ENCODE results near the gene UBN2.

The UBN2 gene

GRCh38 chr7:139354729-139355128 is 123.7 kb downstream of the UBN2 start:
- H2AFZ ChIP-seq (ENCODE audit: low read depth, low read length, severe bottlenecking): no peak overlapping the region
- H3K27me3 ChIP-seq (ENCODE audit: low read length): no peaks in the 10 kb centered on the region
- peaks cover 20% of the 10 kb centered on the region for H3F3A ChIP-seq (ENCODE audit: insufficient read depth)
- H3K9ac ChIP-seq (ENCODE audit: low read length): no peak overlapping the region
- peaks cover 16% of the 10 kb centered on the region for H3K79me2 ChIP-seq (ENCODE audit: insufficient read depth, low read length)
- H4K20me1 ChIP-seq (ENCODE audit: low read depth, low read length): no peaks in the 10 kb centered on the region
- no peak overlapping the region for H3K27ac ChIP-seq (ENCODE audit: low read depth, low read length)
- no peak overlapping the region for H3K4me3 ChIP-seq (ENCODE audit: insufficient read depth, low read length, poor library complexity, severe bottlenecking)
- no peaks in the 10 kb centered on the region for H3K9me2 ChIP-seq (replicated peaks; ENCODE audit: insufficient read depth, low read length)
- TF ChIP-seq EZH2phosphoT487 (conservative IDR thresholded peaks at IDR 0.05; ENCODE audit: low read length): no peak
- TF ChIP-seq CTCF (IDR thresholded peaks at IDR 0.05; ENCODE audit: insufficient read depth, low read length, poor library complexity, severe bottlenecking): no peak
- no peaks in the 10 kb centered on the region for H3K9me3 ChIP-seq (ENCODE audit: insufficient read depth, low read length)
- no peak overlapping the region for H3K4me2 ChIP-seq (ENCODE audit: low read depth, low read length, poor library complexity, severe bottlenecking)
- no peaks in the 10 kb centered on the region for H3K36me3 ChIP-seq (ENCODE audit: low read length)

DNA sequence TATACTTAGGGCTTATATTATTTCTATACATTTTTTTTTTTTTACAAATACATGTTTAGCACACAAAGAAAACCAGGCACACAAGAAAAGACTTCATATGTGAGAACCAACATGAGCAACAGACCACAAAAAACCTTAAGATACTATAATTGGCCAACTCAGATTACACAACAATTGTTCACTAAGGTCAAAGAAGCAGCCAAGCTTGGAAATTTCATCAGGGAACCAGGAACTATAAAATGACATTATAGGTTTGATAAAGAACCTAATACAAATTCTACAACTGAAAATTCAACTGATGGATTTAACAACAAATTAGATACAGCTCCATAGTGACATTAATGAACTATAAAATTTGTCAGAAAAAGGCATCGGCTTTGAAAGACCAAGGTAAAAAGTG is 124.3 kb downstream of the UBN2 start:
- no peak overlapping the region for H2AFZ ChIP-seq (ENCODE audit: low read depth, low read length, severe bottlenecking)
- H3K4me3 ChIP-seq (ENCODE audit: insufficient read depth, low read length, poor library complexity, severe bottlenecking): no peak overlapping the region
- H3K9me3 ChIP-seq (ENCODE audit: insufficient read depth, low read length): no peaks in the 10 kb centered on the region
- no peaks in the 10 kb centered on the region for H3K27me3 ChIP-seq (ENCODE audit: low read length)
- H3K9ac ChIP-seq (ENCODE audit: low read length): no peak overlapping the region
- TF ChIP-seq CTCF (IDR thresholded peaks at IDR 0.05; ENCODE audit: insufficient read depth, low read length, poor library complexity, severe bottlenecking): no peak
- TF ChIP-seq EZH2phosphoT487 (conservative IDR thresholded peaks at IDR 0.05; ENCODE audit: low read length): no peak
- no peaks in the 10 kb centered on the region for H3K9me2 ChIP-seq (replicated peaks; ENCODE audit: insufficient read depth, low read length)
- peaks cover 16% of the 10 kb centered on the region for H3K79me2 ChIP-seq (ENCODE audit: insufficient read depth, low read length)
- H3K27ac ChIP-seq (ENCODE audit: low read depth, low read length): no peak overlapping the region
- peaks cover 20% of the 10 kb centered on the region for H3F3A ChIP-seq (ENCODE audit: insufficient read depth)
- H3K36me3 ChIP-seq (ENCODE audit: low read length): no peaks in the 10 kb centered on the region
- no peaks in the 10 kb centered on the region for H4K20me1 ChIP-seq (ENCODE audit: low read depth, low read length)
- H3K4me2 ChIP-seq (ENCODE audit: low read depth, low read length, poor library complexity, severe bottlenecking): no peak overlapping the region

Data from SU-DHL-6 (cell line).